Left lung (tissue), 10 donors: ENCODE data around the gene KIF26B. TPM values are rescaled to one million over a fixed set of nuclear protein-coding genes. Genes with fewer than 3 reads are reported as not detected.

ENCODE experiments used
- ATAC-seq: fragments of 200-7000 bp; cut with Tn5 transposase; one replicate; pipeline ENCODE4 v1.9.1; 2020; ENCODE audit warnings: moderate library complexity
- DNase-seq, 4 donors: peaks; one replicate each; pipeline ENCODE4 v3.0.0-alpha.2; 2013 to 2020
- H3K27ac ChIP-seq, 2 donors: fragments of 200-600 bp; sonication (generic) in 1 of 2; one replicate each; pipeline versions ENCODE4 v1.5.0 to v1.8.0; 2020 to 2021
- H3K27me3 ChIP-seq, 2 donors: fragments of 200-600 bp; sonication (generic) in 1 of 2; one replicate each; pipeline versions ENCODE4 v1.5.0 to v1.8.0; 2020 to 2021
- H3K36me3 ChIP-seq, 2 donors: fragments of 200-600 bp; sonication (generic) in 1 of 2; one replicate each; pipeline versions ENCODE4 v1.5.0 to v1.8.0; 2020 to 2021
- H3K4me1 ChIP-seq, 2 donors: fragments of 200-600 bp; one replicate each; pipeline ENCODE4 v1.8.0; 2021
- H3K4me3 ChIP-seq, 2 donors: fragments of 200-600 bp; sonication (generic) in 1 of 2; one replicate each; pipeline versions ENCODE4 v1.5.0 to v1.8.0; 2020 to 2021; ENCODE audit warnings: mild to moderate bottlenecking in 1 of 2
- H3K9me3 ChIP-seq, 2 donors: fragments of 200-600 bp; sonication (generic) in 1 of 2; one replicate each; pipeline versions ENCODE4 v1.5.0 to v1.8.0; 2020 to 2021
- intact Hi-C, 2 donors: fragments of 100-400 bp; cut with DNase I; formaldehyde crosslinking; loops; one replicate each; pipeline versions ENCODE4 v1.11.2 to v1.14.2; 2022
- polyA plus RNA-seq, 6 donors: library from polyadenylated mRNA; unstranded; fragments of 120-200 nt; gene quantifications; one replicate each; pipeline ENCODE4 v1.2.1, GENCODE V29; 2013; ENCODE audit not compliant: insufficient read length in 6 of 6
- total RNA-seq, 2 donors: library from RNA; stranded (reverse); fragmentation: NEBNext Ultra II Directional; extraction: Animal tissue kit (Norgen Biotek cat#: 25700); gene quantifications; one replicate each; pipeline ENCODE4 v1.2.1, GENCODE V29; 2021
- TF ChIP-seq, protein P1 (sequence below), 2 donors: fragments of 200-600 bp; sonication (generic) in 1 of 2; IDR thresholded peaks; one replicate each; pipeline versions ENCODE4 v1.5.0 to v1.8.0; 2021; ENCODE audit warnings: antibody characterized with exemption in 2 of 2
- donor health status: DM: no; HTN: yes; CAD: no.
- donor health status: DM: no; HTN: no; CAD: no.

Gene KIF26B
- total and polyA plus RNA-seq, 8 donors: 3.9 to 28.3 (median 6.5) TPM

DNA sequence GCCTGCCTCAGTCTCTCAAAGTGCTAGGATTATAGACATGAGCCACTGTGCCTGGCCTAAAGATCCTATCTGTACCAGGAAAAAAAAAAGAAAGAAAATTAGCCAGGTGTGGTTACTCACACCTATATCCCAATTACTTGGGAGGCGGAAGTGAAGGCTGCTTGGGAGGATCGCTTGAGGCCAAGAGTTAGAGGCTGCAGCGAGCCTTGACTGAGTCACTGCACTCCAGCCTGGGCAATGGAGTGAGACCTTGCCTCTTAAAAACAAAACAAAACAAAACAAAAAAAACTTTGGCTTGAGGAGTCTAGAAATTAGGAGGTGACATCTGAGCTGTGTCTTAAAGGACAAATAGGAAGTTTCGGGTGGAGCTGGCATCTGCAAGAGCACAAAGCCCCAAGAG, 38.7 kb upstream of the KIF26B start:
- no peak for ATAC-seq

DNA sequence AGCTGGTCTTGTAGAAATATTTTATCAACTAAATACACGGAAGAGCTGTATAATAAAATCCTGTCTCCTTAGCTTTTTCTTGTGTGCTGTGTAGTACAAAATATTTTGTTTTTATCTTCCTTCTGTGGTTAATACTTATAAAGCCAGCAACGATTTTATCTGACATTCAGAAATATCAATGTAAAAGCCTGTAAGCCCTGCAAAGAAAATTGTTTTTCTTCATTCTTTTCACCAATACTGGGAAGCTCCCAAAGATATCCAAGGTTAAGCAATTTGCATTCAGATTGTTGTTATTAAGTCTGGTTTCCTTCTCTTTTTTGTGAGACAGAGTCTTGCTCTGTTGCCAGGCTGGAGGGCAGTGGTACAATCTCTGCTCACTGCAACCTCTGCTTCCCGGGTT, 38.0 kb upstream of the KIF26B start:
- TF ChIP-seq, protein P1, sequence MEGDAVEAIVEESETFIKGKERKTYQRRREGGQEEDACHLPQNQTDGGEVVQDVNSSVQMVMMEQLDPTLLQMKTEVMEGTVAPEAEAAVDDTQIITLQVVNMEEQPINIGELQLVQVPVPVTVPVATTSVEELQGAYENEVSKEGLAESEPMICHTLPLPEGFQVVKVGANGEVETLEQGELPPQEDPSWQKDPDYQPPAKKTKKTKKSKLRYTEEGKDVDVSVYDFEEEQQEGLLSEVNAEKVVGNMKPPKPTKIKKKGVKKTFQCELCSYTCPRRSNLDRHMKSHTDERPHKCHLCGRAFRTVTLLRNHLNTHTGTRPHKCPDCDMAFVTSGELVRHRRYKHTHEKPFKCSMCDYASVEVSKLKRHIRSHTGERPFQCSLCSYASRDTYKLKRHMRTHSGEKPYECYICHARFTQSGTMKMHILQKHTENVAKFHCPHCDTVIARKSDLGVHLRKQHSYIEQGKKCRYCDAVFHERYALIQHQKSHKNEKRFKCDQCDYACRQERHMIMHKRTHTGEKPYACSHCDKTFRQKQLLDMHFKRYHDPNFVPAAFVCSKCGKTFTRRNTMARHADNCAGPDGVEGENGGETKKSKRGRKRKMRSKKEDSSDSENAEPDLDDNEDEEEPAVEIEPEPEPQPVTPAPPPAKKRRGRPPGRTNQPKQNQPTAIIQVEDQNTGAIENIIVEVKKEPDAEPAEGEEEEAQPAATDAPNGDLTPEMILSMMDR (IDR thresholded peaks at IDR 0.05): no peak
- intact Hi-C loops: no loop called here
- Histone ChIP-seq H3K9me3 (no peaks in the 10 kb centered on the region), H3K4me1 (no peaks in the 10 kb centered on the region), H3K27me3 (no peaks in the 10 kb centered on the region), H3K4me3 (no peak overlapping the region), H3K36me3 (no peaks in the 10 kb centered on the region), H3K27ac (no peak overlapping the region)
- DNase-seq: no peak
- ATAC-seq: no peak

More for the DNA sequence above, 38.7 kb upstream of the KIF26B start:
- Histone ChIP-seq H3K4me1 (no peaks in the 10 kb centered on the region), H3K4me3 (no peak overlapping the region), H3K27me3 (no peaks in the 10 kb centered on the region), H3K27ac (no peak overlapping the region), H3K9me3 (no peaks in the 10 kb centered on the region), H3K36me3 (no peaks in the 10 kb centered on the region)
- no peak for DNase-seq
- TF ChIP-seq, protein P1 (IDR thresholded peaks at IDR 0.05): no peak
- intact Hi-C loops: no loop called here

DNA sequence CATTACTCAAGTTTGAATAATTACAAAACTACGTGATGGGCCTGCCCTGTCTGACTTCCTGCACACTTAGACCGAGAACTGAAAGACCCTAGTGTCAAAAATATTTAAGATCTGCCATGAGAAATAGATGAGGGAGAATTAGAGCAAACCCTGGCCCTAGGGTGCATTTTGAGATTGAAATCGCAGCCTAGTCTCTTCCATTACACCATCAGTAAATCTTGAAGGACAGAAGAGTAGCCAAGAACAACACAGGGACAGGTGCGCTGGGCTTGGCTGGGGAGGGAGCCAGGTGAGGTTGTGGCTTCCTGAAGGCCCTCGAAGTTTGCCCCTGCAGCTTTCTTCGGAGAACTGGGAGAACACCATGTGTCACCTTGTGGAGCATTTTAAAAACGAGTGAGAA, 36.7 kb upstream of the KIF26B start:
- H3K36me3 ChIP-seq: peaks cover 0 to 6% of the 10 kb centered on the region in 2 donors
- no peaks in the 10 kb centered on the region for H3K27me3 ChIP-seq
- H3K9me3 ChIP-seq: no peaks in the 10 kb centered on the region
- no peak overlapping the region for H3K27ac ChIP-seq
- H3K4me1 ChIP-seq: no peaks in the 10 kb centered on the region
- intact Hi-C loops: no loop called here
- H3K4me3 ChIP-seq: no peak overlapping the region
- ATAC-seq (no peak), DNase-seq (no peak)
- TF ChIP-seq, protein P1 (IDR thresholded peaks at IDR 0.05): no peak

DNA sequence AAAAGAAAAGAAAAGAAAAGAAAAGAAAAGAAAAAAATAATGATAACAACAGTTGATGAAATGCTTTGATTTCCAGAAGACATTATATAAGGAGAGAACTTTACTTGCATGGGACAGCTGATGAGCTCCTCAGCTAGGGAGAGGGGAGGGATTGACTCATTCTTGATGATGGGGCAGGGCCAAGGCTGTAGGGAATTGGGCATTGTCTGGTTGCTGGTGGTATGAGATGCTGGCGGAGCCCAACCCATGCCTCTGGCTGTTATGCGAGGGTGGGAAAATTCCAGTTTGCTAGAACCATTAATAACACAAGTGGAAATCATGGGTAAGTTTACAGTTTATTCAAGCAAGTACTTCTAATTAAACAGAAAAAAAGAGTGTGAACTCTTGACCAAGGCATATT, 36.0 kb upstream of the KIF26B start:
- no peak overlapping the region for H3K4me3 ChIP-seq
- no peaks in the 10 kb centered on the region for H3K27me3 ChIP-seq
- no peaks in the 10 kb centered on the region for H3K4me1 ChIP-seq
- DNase-seq (no peak), ATAC-seq (no peak)
- TF ChIP-seq, protein P1 (IDR thresholded peaks at IDR 0.05): no peak
- intact Hi-C loops: no loop called here
- H3K9me3 ChIP-seq: no peaks in the 10 kb centered on the region
- H3K36me3 ChIP-seq: peaks cover 0 to 6% of the 10 kb centered on the region in 2 donors
- no peak overlapping the region for H3K27ac ChIP-seq

DNA sequence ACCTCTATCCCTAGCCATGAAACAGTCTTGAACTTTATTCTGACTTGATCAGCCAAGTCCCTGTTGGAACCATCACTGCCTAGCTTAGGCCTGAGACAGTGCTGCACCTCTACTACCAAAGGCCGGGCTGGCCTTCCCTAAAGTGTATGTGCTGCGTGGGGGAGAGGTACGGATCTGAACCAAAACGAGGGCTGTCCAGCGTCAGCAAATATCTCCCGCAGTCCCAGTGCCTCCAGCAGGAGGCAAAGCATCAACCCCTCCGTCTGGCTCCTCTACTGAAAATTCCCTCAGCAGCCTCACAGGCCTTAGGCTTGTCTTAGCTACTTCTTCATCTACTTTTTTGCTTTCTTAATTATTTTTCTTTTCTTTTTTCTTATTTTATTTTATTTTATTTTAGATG, 33.3 kb upstream of the KIF26B start:
- no peaks in the 10 kb centered on the region for H3K4me1 ChIP-seq
- TF ChIP-seq, protein P1 (IDR thresholded peaks at IDR 0.05): no peak
- peaks cover 0 to 12% of the 10 kb centered on the region in 2 donors for H3K36me3 ChIP-seq
- no peaks in the 10 kb centered on the region for H3K27me3 ChIP-seq
- ATAC-seq (no peak), DNase-seq (no peak)
- H3K4me3 ChIP-seq: no peak overlapping the region
- intact Hi-C loops: no loop called here
- no peaks in the 10 kb centered on the region for H3K9me3 ChIP-seq
- H3K27ac ChIP-seq: no peak overlapping the region
